ENCODE results near the gene NR2C2.

Gene NR2C2

DNA sequence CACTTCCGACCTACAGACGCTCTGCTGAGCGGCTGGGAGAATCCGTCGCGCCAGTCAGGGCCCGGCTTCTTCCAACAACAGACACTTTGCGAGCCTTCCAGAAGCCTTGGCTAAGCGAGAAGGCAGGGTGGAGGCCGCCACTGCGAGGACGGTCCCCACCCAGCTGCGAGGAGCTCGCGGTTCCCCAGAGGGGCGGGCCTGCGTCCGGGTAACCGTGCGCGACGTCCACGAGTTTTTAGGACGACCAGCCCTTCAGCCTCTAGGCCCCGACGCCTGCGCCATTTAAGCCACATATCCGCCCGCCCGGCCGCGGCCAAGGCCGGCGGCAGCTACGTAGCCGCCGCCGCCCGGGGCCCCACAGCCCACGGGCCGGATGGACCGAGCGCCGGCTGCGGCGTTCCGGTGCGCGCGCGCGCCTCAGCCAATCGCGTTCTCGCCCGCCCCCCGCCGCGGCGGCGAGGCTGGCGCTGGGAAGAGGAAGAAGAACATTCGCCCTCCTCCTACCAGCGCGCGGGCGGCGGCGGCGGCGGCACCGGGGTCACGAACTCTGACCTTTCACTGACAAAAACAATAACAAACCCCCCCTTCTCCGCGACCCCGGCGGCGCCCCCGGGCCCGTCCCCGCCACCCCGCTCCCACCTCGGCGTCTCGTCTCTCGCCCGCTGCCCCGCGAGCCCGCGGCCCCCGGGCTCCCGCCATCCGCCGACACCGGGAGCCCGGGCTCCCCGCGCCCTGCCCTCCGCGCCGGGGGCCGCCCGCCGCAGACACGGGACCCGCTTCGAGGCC lies at the start of gene NR2C2:
TSS of gene NR2C2 (plus strand) at position 484 of the 786 bp plus-strand sequence. CDS start 56,332 bp downstream, outside the sequence.
- H2AFZ ChIP-seq (ENCODE audit: low read depth, low read length, severe bottlenecking): peak within 1 kb of the TSS; percentile 87
- peaks cover 11% of the 10 kb centered on the region; the same call in 1 of the 2 replicates for H3F3A ChIP-seq (ENCODE audit: insufficient read depth)
- peaks cover 7% of the 10 kb centered on the region; the same call in 1 of the 2 replicates for H4K20me1 ChIP-seq (ENCODE audit: low read depth, low read length)
- peak within 1 kb of the TSS; percentile 97 for H3K27ac ChIP-seq (ENCODE audit: low read depth, low read length)
- peaks cover 62% of the 10 kb centered on the region for H3K79me2 ChIP-seq (ENCODE audit: insufficient read depth, low read length)
- H3K4me2 ChIP-seq (ENCODE audit: low read depth, low read length, poor library complexity, severe bottlenecking): peak within 1 kb of the TSS; percentile 98
- peaks cover 23% of the 10 kb centered on the region for H3K36me3 ChIP-seq (ENCODE audit: low read length)
- H3K27me3 ChIP-seq (ENCODE audit: low read length): no peaks in the 10 kb centered on the region
- no peaks in the 10 kb centered on the region for H3K9me2 ChIP-seq (replicated peaks; ENCODE audit: insufficient read depth, low read length)
- no peak for TF ChIP-seq EZH2phosphoT487 (conservative IDR thresholded peaks at IDR 0.05; ENCODE audit: low read length)
- TF ChIP-seq, protein P1, sequence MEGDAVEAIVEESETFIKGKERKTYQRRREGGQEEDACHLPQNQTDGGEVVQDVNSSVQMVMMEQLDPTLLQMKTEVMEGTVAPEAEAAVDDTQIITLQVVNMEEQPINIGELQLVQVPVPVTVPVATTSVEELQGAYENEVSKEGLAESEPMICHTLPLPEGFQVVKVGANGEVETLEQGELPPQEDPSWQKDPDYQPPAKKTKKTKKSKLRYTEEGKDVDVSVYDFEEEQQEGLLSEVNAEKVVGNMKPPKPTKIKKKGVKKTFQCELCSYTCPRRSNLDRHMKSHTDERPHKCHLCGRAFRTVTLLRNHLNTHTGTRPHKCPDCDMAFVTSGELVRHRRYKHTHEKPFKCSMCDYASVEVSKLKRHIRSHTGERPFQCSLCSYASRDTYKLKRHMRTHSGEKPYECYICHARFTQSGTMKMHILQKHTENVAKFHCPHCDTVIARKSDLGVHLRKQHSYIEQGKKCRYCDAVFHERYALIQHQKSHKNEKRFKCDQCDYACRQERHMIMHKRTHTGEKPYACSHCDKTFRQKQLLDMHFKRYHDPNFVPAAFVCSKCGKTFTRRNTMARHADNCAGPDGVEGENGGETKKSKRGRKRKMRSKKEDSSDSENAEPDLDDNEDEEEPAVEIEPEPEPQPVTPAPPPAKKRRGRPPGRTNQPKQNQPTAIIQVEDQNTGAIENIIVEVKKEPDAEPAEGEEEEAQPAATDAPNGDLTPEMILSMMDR (IDR thresholded peaks at IDR 0.05; ENCODE audit: insufficient read depth, low read length, poor library complexity, severe bottlenecking): no peak
- H3K4me3 ChIP-seq (ENCODE audit: insufficient read depth, low read length, poor library complexity, severe bottlenecking): peak within 1 kb of the TSS; percentile 96
- H3K9me3 ChIP-seq (ENCODE audit: insufficient read depth, low read length): no peaks in the 10 kb centered on the region
- H3K9ac ChIP-seq (ENCODE audit: low read length): peak within 1 kb of the TSS; percentile 93

DNA sequence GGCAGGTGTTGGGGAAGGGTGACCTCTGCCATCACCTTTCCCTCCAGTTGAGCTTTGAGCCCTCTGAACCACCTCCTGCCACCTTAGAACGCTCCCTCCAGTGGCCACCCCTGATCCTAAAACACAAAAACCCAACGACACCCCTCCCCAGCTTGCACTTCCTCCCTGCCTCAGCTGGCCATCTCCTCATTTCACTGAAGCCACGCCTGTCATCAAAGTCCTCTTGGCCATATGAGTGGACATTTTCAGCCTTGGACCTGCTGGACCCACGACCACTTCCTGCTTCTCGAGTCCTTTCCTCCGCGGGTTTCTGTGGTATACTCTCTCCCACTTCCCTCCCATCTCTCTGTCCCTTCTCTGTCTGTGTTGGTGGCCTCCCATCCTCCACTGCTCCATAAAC lies 48.5 kb upstream of the NR2C2 start:
- TF ChIP-seq EZH2phosphoT487 (conservative IDR thresholded peaks at IDR 0.05; ENCODE audit: low read length): no peak
- TF ChIP-seq, protein P1 (IDR thresholded peaks at IDR 0.05; ENCODE audit: insufficient read depth, low read length, poor library complexity, severe bottlenecking): no peak

DNA sequence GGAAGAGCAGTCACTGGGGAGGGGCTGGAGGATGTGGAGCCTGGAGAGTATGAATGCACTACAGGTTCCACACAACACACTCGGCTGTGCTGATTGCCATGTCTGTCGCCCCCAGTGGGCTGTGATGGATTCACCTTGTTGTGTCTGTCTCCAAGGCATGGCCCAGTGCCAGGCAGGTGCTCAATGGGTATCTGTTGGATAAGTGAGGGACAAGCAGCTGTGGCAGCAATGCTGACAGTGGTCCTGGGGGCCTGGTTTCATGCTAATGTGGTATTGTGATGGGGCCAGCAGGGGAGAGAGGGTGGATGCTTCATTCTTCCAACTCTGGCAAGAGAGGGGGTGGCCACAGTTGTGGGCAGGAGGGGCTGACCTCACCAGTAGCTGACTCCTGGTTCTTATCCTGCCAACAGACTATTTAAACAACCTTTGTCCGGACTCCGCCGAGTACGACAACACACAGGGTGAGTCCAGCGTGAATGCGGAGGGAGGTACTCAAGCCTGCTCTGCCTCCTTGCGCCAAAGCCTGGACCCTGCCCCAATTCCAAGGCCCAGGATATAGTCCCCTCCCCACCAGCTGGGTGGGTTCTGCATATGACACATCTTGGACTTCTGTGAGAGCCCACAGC lies 47.3 kb upstream of the NR2C2 start:
- no peak overlapping the region for H3K9ac ChIP-seq (ENCODE audit: low read length)
- TF ChIP-seq, protein P1 (IDR thresholded peaks at IDR 0.05; ENCODE audit: insufficient read depth, low read length, poor library complexity, severe bottlenecking): no peak
- no peak for TF ChIP-seq EZH2phosphoT487 (conservative IDR thresholded peaks at IDR 0.05; ENCODE audit: low read length)
- no peaks in the 10 kb centered on the region for H3K36me3 ChIP-seq (ENCODE audit: low read length)
- H2AFZ ChIP-seq (ENCODE audit: low read depth, low read length, severe bottlenecking): no peak overlapping the region
- no peaks in the 10 kb centered on the region for H3K27me3 ChIP-seq (ENCODE audit: low read length)
- no peak overlapping the region for H3K4me2 ChIP-seq (ENCODE audit: low read depth, low read length, poor library complexity, severe bottlenecking)
- H3K4me3 ChIP-seq (ENCODE audit: insufficient read depth, low read length, poor library complexity, severe bottlenecking): no peak overlapping the region
- H3F3A ChIP-seq (ENCODE audit: insufficient read depth): no peaks in the 10 kb centered on the region
- H3K9me3 ChIP-seq (ENCODE audit: insufficient read depth, low read length): peaks cover 2% of the 10 kb centered on the region; the same call in 1 of the 2 replicates
- H3K79me2 ChIP-seq (ENCODE audit: insufficient read depth, low read length): no peaks in the 10 kb centered on the region
- no peaks in the 10 kb centered on the region for H3K9me2 ChIP-seq (replicated peaks; ENCODE audit: insufficient read depth, low read length)
- no peaks in the 10 kb centered on the region for H4K20me1 ChIP-seq (ENCODE audit: low read depth, low read length)
- H3K27ac ChIP-seq (ENCODE audit: low read depth, low read length): no peak overlapping the region

More for the DNA sequence above, 48.5 kb upstream of the NR2C2 start:
- no peaks in the 10 kb centered on the region for H4K20me1 ChIP-seq (ENCODE audit: low read depth, low read length)
- no peaks in the 10 kb centered on the region for H3K9me2 ChIP-seq (replicated peaks; ENCODE audit: insufficient read depth, low read length)
- no peak overlapping the region for H2AFZ ChIP-seq (ENCODE audit: low read depth, low read length, severe bottlenecking)
- no peaks in the 10 kb centered on the region for H3K9me3 ChIP-seq (ENCODE audit: insufficient read depth, low read length)
- H3K4me3 ChIP-seq (ENCODE audit: insufficient read depth, low read length, poor library complexity, severe bottlenecking): no peak overlapping the region
- no peak overlapping the region for H3K4me2 ChIP-seq (ENCODE audit: low read depth, low read length, poor library complexity, severe bottlenecking)
- no peak overlapping the region for H3K9ac ChIP-seq (ENCODE audit: low read length)
- H3K27me3 ChIP-seq (ENCODE audit: low read length): no peaks in the 10 kb centered on the region
- no peak overlapping the region for H3K27ac ChIP-seq (ENCODE audit: low read depth, low read length)
- H3K36me3 ChIP-seq (ENCODE audit: low read length): no peaks in the 10 kb centered on the region
- no peaks in the 10 kb centered on the region for H3K79me2 ChIP-seq (ENCODE audit: insufficient read depth, low read length)
- no peaks in the 10 kb centered on the region for H3F3A ChIP-seq (ENCODE audit: insufficient read depth)
